SJCRH30 (cell line): ENCODE results near the gene FGF3. TPM values are rescaled to one million over a fixed set of nuclear protein-coding genes. Genes with fewer than 3 reads are reported as not detected.

Source experiments
- DNase-seq, 2 experiments: peaks; one replicate each; pipeline ENCODE4 v3.0.0-alpha.2; 2015 to 2020
- H3K27ac ChIP-seq: fragments of 250-450 bp; sonication (Bioruptor Pico); 2 replicates; pipeline ENCODE4 v1.5.1; 2020; ENCODE audit warnings: mild to moderate bottlenecking, moderate library complexity
- H3K27me3 ChIP-seq: fragments of 250-450 bp; sonication (Bioruptor Pico); 2 replicates; pipeline ENCODE4 v1.5.1; 2020; ENCODE audit warnings: mild to moderate bottlenecking, moderate library complexity
- H3K36me3 ChIP-seq: fragments of 250-450 bp; sonication (Bioruptor Pico); 2 replicates; pipeline ENCODE4 v1.5.1; 2020; ENCODE audit warnings: mild to moderate bottlenecking, moderate library complexity
- H3K4me1 ChIP-seq: fragments of 250-450 bp; sonication (Bioruptor Pico); 2 replicates; pipeline ENCODE4 v1.5.1; 2020; ENCODE audit warnings: mild to moderate bottlenecking, moderate library complexity
- H3K4me3 ChIP-seq: fragments of 250-450 bp; sonication (Bioruptor Pico); 2 replicates; pipeline ENCODE4 v1.5.1; 2020; ENCODE audit warnings: mild to moderate bottlenecking, moderate library complexity
- H3K9me3 ChIP-seq: fragments of 250-450 bp; sonication (Bioruptor Pico); replicated peaks from 2 replicates; pipeline ENCODE4 v1.5.1; 2020; ENCODE audit warnings: mild to moderate bottlenecking, moderate library complexity
- total RNA-seq: library from RNA; depleted of rRNA; stranded (reverse); fragments of >200 nt; shearing (Covaris generic); gene quantifications from 2 replicates; pipeline ENCODE4 v1.2.3, GENCODE V29; 2014

Gene FGF3
- total RNA-seq, 1 experiment from 2014 or later: not detected

- no peak for DNase-seq
These were observed 41.0 kb upstream of the FGF3 start for GRCh38 chr11:69860244-69860643.

GRCh38 chr11:69859275-69859934 lies 40.2 kb upstream of the FGF3 start:
- DNase-seq: no peak
- no peaks in the 10 kb centered on the region for H3K9me3 ChIP-seq
- H3K27me3 ChIP-seq: no peaks in the 10 kb centered on the region
- H3K4me1 ChIP-seq: no peaks in the 10 kb centered on the region
- H3K4me3 ChIP-seq: no peak overlapping the region
- H3K27ac ChIP-seq: no peak overlapping the region
- no peaks in the 10 kb centered on the region for H3K36me3 ChIP-seq

More at GRCh38 chr11:69860244-69860643, 41.0 kb upstream of the FGF3 start:
- Histone ChIP-seq H3K27ac (no peak overlapping the region), H3K4me1 (no peaks in the 10 kb centered on the region), H3K9me3 (no peaks in the 10 kb centered on the region), H3K4me3 (no peak overlapping the region), H3K36me3 (no peaks in the 10 kb centered on the region), H3K27me3 (no peaks in the 10 kb centered on the region)

GRCh38 chr11:69855421-69855820 lies 36.2 kb upstream of the FGF3 start:
- DNase-seq: no peak
- Histone ChIP-seq H3K9me3 (no peaks in the 10 kb centered on the region), H3K27me3 (no peaks in the 10 kb centered on the region)

GRCh38 chr11:69854713-69855112 lies 35.5 kb upstream of the FGF3 start:
- Histone ChIP-seq H3K9me3 (no peaks in the 10 kb centered on the region), H3K27ac (no peak overlapping the region), H3K4me3 (no peak overlapping the region), H3K27me3 (no peaks in the 10 kb centered on the region), H3K4me1 (no peaks in the 10 kb centered on the region), H3K36me3 (no peaks in the 10 kb centered on the region)
- DNase-seq: no peak

More at GRCh38 chr11:69855421-69855820, 36.2 kb upstream of the FGF3 start:
- H3K27ac ChIP-seq: no peak overlapping the region
- H3K36me3 ChIP-seq: no peaks in the 10 kb centered on the region
- H3K4me1 ChIP-seq: no peaks in the 10 kb centered on the region
- H3K4me3 ChIP-seq: no peak overlapping the region

- Histone ChIP-seq H3K27ac (no peak overlapping the region), H3K9me3 (no peaks in the 10 kb centered on the region), H3K4me1 (no peaks in the 10 kb centered on the region), H3K36me3 (no peaks in the 10 kb centered on the region), H3K4me3 (no peak overlapping the region), H3K27me3 (no peaks in the 10 kb centered on the region)
- no peak for DNase-seq
These were observed 32.8 kb upstream of the FGF3 start for GRCh38 chr11:69852056-69852455.

GRCh38 chr11:69848201-69848600 lies 29.0 kb upstream of the FGF3 start:
- H3K4me3 ChIP-seq: no peak overlapping the region
- no peaks in the 10 kb centered on the region for H3K9me3 ChIP-seq
- H3K4me1 ChIP-seq: no peaks in the 10 kb centered on the region
- no peaks in the 10 kb centered on the region for H3K27me3 ChIP-seq
- H3K27ac ChIP-seq: no peak overlapping the region
- no peaks in the 10 kb centered on the region for H3K36me3 ChIP-seq
- no peak for DNase-seq

GRCh38 chr11:69844396-69844795 lies 25.2 kb upstream of the FGF3 start:
- no peaks in the 10 kb centered on the region for H3K36me3 ChIP-seq
- H3K9me3 ChIP-seq: no peaks in the 10 kb centered on the region
- no peaks in the 10 kb centered on the region for H3K27me3 ChIP-seq
- no peak for DNase-seq
- H3K4me1 ChIP-seq: no peaks in the 10 kb centered on the region
- H3K27ac ChIP-seq: no peak overlapping the region
- H3K4me3 ChIP-seq: no peak overlapping the region

GRCh38 chr11:69843529-69843921 lies 24.3 kb upstream of the FGF3 start:
- Histone ChIP-seq H3K4me3 (no peak overlapping the region), H3K27ac (no peak overlapping the region), H3K36me3 (no peaks in the 10 kb centered on the region), H3K9me3 (no peaks in the 10 kb centered on the region), H3K27me3 (no peaks in the 10 kb centered on the region), H3K4me1 (no peaks in the 10 kb centered on the region)
- no peak for DNase-seq

GRCh38 chr11:69842746-69843528 lies 23.7 kb upstream of the FGF3 start:
- Histone ChIP-seq H3K27ac (no peak overlapping the region), H3K4me1 (no peaks in the 10 kb centered on the region), H3K4me3 (no peak overlapping the region), H3K36me3 (no peaks in the 10 kb centered on the region), H3K27me3 (no peaks in the 10 kb centered on the region), H3K9me3 (no peaks in the 10 kb centered on the region)
- DNase-seq: no peak

GRCh38 chr11:69841859-69842698 lies 22.9 kb upstream of the FGF3 start:
- no peak for DNase-seq
- H3K27me3 ChIP-seq: no peaks in the 10 kb centered on the region
- H3K4me3 ChIP-seq: no peak overlapping the region
- no peaks in the 10 kb centered on the region for H3K36me3 ChIP-seq
- no peak overlapping the region for H3K27ac ChIP-seq
- H3K4me1 ChIP-seq: no peaks in the 10 kb centered on the region
- no peaks in the 10 kb centered on the region for H3K9me3 ChIP-seq

- Histone ChIP-seq H3K4me3 (no peak overlapping the region), H3K4me1 (no peaks in the 10 kb centered on the region), H3K36me3 (no peaks in the 10 kb centered on the region), H3K27me3 (no peaks in the 10 kb centered on the region), H3K27ac (no peak overlapping the region), H3K9me3 (no peaks in the 10 kb centered on the region)
- no peak for DNase-seq
These were observed 22.1 kb upstream of the FGF3 start for GRCh38 chr11:69841170-69841858.

- H3K4me3 ChIP-seq: no peak overlapping the region
- no peaks in the 10 kb centered on the region for H3K36me3 ChIP-seq
- DNase-seq: no peak
- no peaks in the 10 kb centered on the region for H3K9me3 ChIP-seq
- no peak overlapping the region for H3K27ac ChIP-seq
- no peaks in the 10 kb centered on the region for H3K27me3 ChIP-seq
- no peaks in the 10 kb centered on the region for H3K4me1 ChIP-seq
These were observed 21.4 kb upstream of the FGF3 start for GRCh38 chr11:69840371-69841169.

- no peaks in the 10 kb centered on the region for H3K36me3 ChIP-seq
- no peak for DNase-seq
- H3K27me3 ChIP-seq: no peaks in the 10 kb centered on the region
These were observed 20.3 kb upstream of the FGF3 start for GRCh38 chr11:69839516-69839915.

GRCh38 chr11:69837791-69838190 lies 18.6 kb upstream of the FGF3 start:
- H3K27me3 ChIP-seq: no peaks in the 10 kb centered on the region
- H3K36me3 ChIP-seq: no peaks in the 10 kb centered on the region
- no peak overlapping the region for H3K4me3 ChIP-seq
- no peaks in the 10 kb centered on the region for H3K9me3 ChIP-seq
- no peaks in the 10 kb centered on the region for H3K4me1 ChIP-seq
- H3K27ac ChIP-seq: no peak overlapping the region
- DNase-seq: no peak

More at GRCh38 chr11:69839516-69839915, 20.3 kb upstream of the FGF3 start:
- Histone ChIP-seq H3K4me1 (no peaks in the 10 kb centered on the region), H3K9me3 (no peaks in the 10 kb centered on the region), H3K27ac (no peak overlapping the region), H3K4me3 (no peak overlapping the region)
